Endothelial cell of umbilical vein (primary cell): ENCODE data around the gene NQO1.

Experiments
- CTCF ChIP-seq, 2 donors: IDR thresholded peaks; 1 replicate in 1 of 2; 2 replicates in 1 of 2; pipeline ENCODE4 v1.5.1; 2011; ENCODE audit warnings: low read length in 2 of 2, mild to moderate bottlenecking in 2 of 2, moderate library complexity in 2 of 2, control low read depth in 1 of 2, inconsistent platforms in 1 of 2, low read depth in 1 of 2; ENCODE audit not compliant: insufficient read depth in 1 of 2; ENCODE audit errors: extremely low read depth in 1 of 2
- EZH2 ChIP-seq: IDR thresholded peaks from 2 replicates; pipeline ENCODE4 v1.6.1; 2012; ENCODE audit warnings: borderline replicate concordance, low read depth, mild to moderate bottlenecking, moderate library complexity, low read length, inconsistent platforms; ENCODE audit not compliant: severe bottlenecking
- MAX ChIP-seq: IDR thresholded peaks from 2 replicates; pipeline ENCODE4 v1.6.1; 2011; ENCODE audit not compliant: insufficient read depth, insufficient read length
- POLR2A ChIP-seq: IDR thresholded peaks from 2 replicates; pipeline ENCODE4 v1.6.1; 2012; ENCODE audit warnings: low read depth, mild to moderate bottlenecking, control low read depth, low read length
- POLR2AphosphoS5 ChIP-seq: IDR thresholded peaks from 2 replicates; pipeline ENCODE4 v1.6.1; 2012; ENCODE audit warnings: low read depth, mild to moderate bottlenecking, control low read depth, low read length, moderate library complexity; ENCODE audit not compliant: insufficient read depth

GRCh38 chr16:69727916-69728270, 1.5 kb upstream of the NQO1 start:
- no peak for TF ChIP-seq CTCF (IDR thresholded peaks at IDR 0.05; ENCODE audit: extremely low read depth in 1 of 2, insufficient read depth in 1 of 2, low read depth in 1 of 2, low read length in 2 of 2)
- no peak for TF ChIP-seq MAX
- no peak for TF ChIP-seq EZH2
- TF ChIP-seq POLR2AphosphoS5: no peak
- TF ChIP-seq POLR2A: no peak
